Measurements from ENCODE around the gene TBX21.
A peak's percentile ranks its signal among the peaks of the same experiment; 100 is the strongest.

TBX21 gene

DNA sequence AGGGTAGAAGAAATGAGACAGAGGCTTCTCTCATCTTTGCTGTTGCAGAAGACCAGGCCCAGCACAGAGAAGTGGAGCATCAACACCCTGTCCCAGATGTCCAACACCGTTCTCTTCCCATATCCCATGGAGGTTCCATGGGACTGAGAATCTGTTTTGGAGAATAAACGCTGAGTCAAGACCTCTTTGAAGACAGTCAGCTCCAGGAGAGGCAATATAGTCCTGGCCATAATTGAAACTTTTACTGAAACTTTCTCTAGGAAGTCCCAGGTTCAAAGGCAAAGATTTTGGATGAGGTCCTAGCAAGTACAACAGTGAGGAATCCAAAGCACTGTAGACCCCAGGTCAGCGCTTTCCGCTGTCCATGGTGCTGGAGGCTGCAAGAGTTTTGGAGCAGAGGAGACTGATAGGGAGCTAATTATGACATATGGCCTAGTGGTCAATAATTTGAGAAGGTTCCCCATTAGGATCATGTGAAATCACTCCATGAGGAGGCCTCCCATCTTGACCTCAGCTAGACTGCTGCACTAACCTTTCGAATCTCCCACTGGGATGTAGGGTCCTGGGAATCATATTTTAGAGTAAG, 52.6 kb downstream of the TBX21 start:
- peaks cover 56% of the 10 kb centered on the region for H3K27me3 ChIP-seq (ENCODE audit: control insufficient read depth, insufficient read depth, low read length)
- no peak overlapping the region for H3K27ac ChIP-seq (ENCODE audit: low read depth, low read length)
- H3K36me3 ChIP-seq (ENCODE audit: control insufficient read depth, insufficient read depth, low read length) = no peaks in the 10 kb centered on the region

DNA sequence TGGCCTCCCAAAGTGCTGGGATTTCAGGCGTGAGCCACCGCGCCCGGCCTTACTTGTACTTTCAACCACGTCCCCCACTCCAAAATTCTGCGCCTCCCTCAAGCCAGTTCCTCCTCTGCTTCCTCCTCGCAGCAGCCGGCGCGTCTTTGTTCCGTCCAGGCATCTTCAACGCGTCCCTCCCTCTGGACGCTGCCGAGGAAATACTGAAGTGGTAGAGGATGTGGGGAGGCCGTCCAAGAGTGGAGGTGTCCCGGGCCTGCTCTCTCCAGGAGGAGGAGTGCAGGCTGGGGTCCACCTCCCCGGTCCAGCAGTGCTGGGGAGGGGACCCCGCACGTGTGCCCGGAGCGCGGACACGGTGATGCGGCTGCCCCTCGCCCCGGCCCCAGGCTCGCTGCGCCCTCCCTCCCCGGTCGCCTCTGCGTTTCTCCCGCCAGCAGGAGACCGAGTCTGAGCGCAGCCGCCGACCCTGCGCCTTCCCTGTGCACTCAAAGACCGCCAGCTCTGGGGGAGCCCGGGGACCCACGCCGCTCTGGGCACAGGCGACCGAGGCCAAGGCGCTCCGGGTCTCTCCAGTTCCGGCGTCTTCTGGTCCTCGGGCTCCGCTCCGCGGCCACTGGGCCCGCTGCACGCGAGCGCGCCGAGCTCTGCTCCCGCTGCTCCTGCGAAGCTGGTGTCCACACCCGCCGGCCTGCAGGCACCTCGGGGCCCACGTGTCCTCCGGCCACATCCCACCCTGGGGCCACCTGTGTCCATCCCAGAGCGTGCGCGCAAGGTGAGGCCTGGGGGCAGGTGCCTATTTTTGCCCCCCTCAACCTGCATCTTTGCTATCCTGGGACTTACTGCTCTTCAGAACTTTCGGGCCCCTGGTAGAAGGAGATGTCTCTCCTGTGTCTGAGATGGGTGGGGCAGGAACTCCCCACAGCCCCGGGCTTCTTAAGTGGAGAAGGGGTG, 56.9 kb downstream of the TBX21 start:
- H3K27me3 ChIP-seq (ENCODE audit: control insufficient read depth, insufficient read depth, low read length) = peaks cover 80% of the 10 kb centered on the region

More for the DNA sequence above, 52.6 kb downstream of the TBX21 start:
- H3K4me3 ChIP-seq (ENCODE audit: low read depth, low read length) = no peak overlapping the region
- no peak overlapping the region for H3K9ac ChIP-seq (ENCODE audit: low read length)
- no peaks in the 10 kb centered on the region for H3K9me3 ChIP-seq (ENCODE audit: control insufficient read depth, insufficient read depth, low read depth, low read length)
- no peaks in the 10 kb centered on the region for H3K4me1 ChIP-seq (ENCODE audit: control insufficient read depth, insufficient read depth, low read length)

DNA sequence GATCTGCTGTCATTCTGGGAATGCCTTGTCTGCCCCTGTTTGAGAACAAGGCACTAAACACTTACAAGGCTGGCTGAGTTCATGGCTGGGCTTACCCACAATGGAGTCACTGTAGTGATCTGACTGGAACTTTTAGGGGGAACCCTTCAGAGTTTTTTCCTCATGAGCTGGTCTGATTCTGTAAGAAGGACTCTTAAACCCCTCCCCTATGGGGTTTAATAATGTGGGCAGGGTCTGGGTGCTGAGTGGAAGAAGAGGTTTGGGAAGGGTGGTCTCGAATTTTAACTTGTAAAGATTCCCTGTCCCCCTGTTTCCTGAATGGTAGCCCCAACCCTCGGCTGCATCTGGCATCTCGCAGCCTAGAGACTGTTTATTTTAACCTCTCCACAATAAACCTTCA, 58.0 kb downstream of the TBX21 start:
- Histone ChIP-seq H3K4me3 (ENCODE audit: low read depth, low read length) (no peak overlapping the region), H3K36me3 (ENCODE audit: control insufficient read depth, insufficient read depth, low read length) (no peaks in the 10 kb centered on the region), H3K9me3 (ENCODE audit: control insufficient read depth, insufficient read depth, low read depth, low read length) (no peaks in the 10 kb centered on the region), H3K9ac (ENCODE audit: low read length) (no peak overlapping the region), H3K4me1 (ENCODE audit: control insufficient read depth, insufficient read depth, low read length) (no peaks in the 10 kb centered on the region), H3K27ac (ENCODE audit: low read depth, low read length) (no peak overlapping the region), H3K27me3 (ENCODE audit: control insufficient read depth, insufficient read depth, low read length) (peaks cover 89% of the 10 kb centered on the region)

More for the DNA sequence above, 56.9 kb downstream of the TBX21 start:
- Histone ChIP-seq H3K4me3 (ENCODE audit: low read depth, low read length) (peak overlapping the region; percentile 93), H3K9ac (ENCODE audit: low read length) (peak overlapping the region; percentile 70), H3K4me1 (ENCODE audit: control insufficient read depth, insufficient read depth, low read length) (no peaks in the 10 kb centered on the region), H3K27ac (ENCODE audit: low read depth, low read length) (no peak overlapping the region), H3K36me3 (ENCODE audit: control insufficient read depth, insufficient read depth, low read length) (no peaks in the 10 kb centered on the region), H3K9me3 (ENCODE audit: control insufficient read depth, insufficient read depth, low read depth, low read length) (no peaks in the 10 kb centered on the region)

- Histone ChIP-seq H3K9ac (ENCODE audit: low read length) (no peak overlapping the region), H3K36me3 (ENCODE audit: control insufficient read depth, insufficient read depth, low read length) (no peaks in the 10 kb centered on the region), H3K27me3 (ENCODE audit: control insufficient read depth, insufficient read depth, low read length) (peaks cover 82% of the 10 kb centered on the region), H3K4me1 (ENCODE audit: control insufficient read depth, insufficient read depth, low read length) (no peaks in the 10 kb centered on the region), H3K4me3 (ENCODE audit: low read depth, low read length) (no peak overlapping the region), H3K27ac (ENCODE audit: low read depth, low read length) (no peak overlapping the region), H3K9me3 (ENCODE audit: control insufficient read depth, insufficient read depth, low read depth, low read length) (no peaks in the 10 kb centered on the region)
Measured at GRCh38 chr17:47792457-47792856, 59.4 kb downstream of the TBX21 start.

- no peaks in the 10 kb centered on the region for H3K4me1 ChIP-seq (ENCODE audit: control insufficient read depth, insufficient read depth, low read length)
- no peak overlapping the region for H3K4me3 ChIP-seq (ENCODE audit: low read depth, low read length)
- peaks cover 77% of the 10 kb centered on the region for H3K27me3 ChIP-seq (ENCODE audit: control insufficient read depth, insufficient read depth, low read length)
- H3K9ac ChIP-seq (ENCODE audit: low read length) = no peak overlapping the region
- H3K36me3 ChIP-seq (ENCODE audit: control insufficient read depth, insufficient read depth, low read length) = no peaks in the 10 kb centered on the region
- H3K27ac ChIP-seq (ENCODE audit: low read depth, low read length) = no peak overlapping the region
- no peaks in the 10 kb centered on the region for H3K9me3 ChIP-seq (ENCODE audit: control insufficient read depth, insufficient read depth, low read depth, low read length)
Measured at GRCh38 chr17:47792979-47793378, 59.9 kb downstream of the TBX21 start.
